Ascending aorta (tissue), 2 donors: ENCODE measurements around the gene RNF222. TPM values are rescaled to one million over a fixed set of nuclear protein-coding genes. Genes with fewer than 3 reads are reported as not detected.
"Not testable (repeated sequence)": the region's sequence is repeated elsewhere in the genome, so short reads cannot be mapped to it uniquely, and the experiment has no call there.

Experiments
- DNase-seq, 2 donors: peaks; one replicate each; pipeline ENCODE4 v3.0.0-alpha.2; 2019; ENCODE audit warnings: low spot score in 2 of 2
- H3K27ac ChIP-seq, 2 donors: fragments of 200-600 bp; sonication (generic); one replicate each; pipeline ENCODE4 v1.5.1; 2016 to 2017; ENCODE audit warnings: mild to moderate bottlenecking in 1 of 2
- H3K27me3 ChIP-seq: fragments of 200-600 bp; sonication (generic); one replicate; pipeline ENCODE4 v1.5.1; 2017
- H3K36me3 ChIP-seq, 2 donors: fragments of 200-600 bp; sonication (generic); one replicate each; pipeline ENCODE4 v1.5.1; 2016
- H3K4me1 ChIP-seq, 2 donors: fragments of 200-600 bp; sonication (generic); one replicate each; pipeline ENCODE4 v1.5.1; 2016 to 2017; ENCODE audit warnings: mild to moderate bottlenecking in 1 of 2
- H3K4me3 ChIP-seq, 2 donors: fragments of 200-600 bp; sonication (generic); one replicate each; pipeline ENCODE4 v1.5.1; 2016 to 2017; ENCODE audit warnings: mild to moderate bottlenecking in 1 of 2
- H3K9me3 ChIP-seq, 2 donors: fragments of 200-600 bp; sonication (generic); one replicate each; pipeline ENCODE4 v1.5.1; 2016
- CTCF ChIP-seq, 3 experiments: fragments of 200-600 bp in 2 of 3; fragments of 450-650 bp in 1 of 3; sonication (generic) in 2 of 3; IDR thresholded peaks; one replicate each; pipeline ENCODE4 v1.5.1; 2016 to 2019; ENCODE audit warnings: antibody characterized with exemption in 3 of 3, mild to moderate bottlenecking in 1 of 3, moderate library complexity in 1 of 3
- intact Hi-C: fragments of 100-400 bp; cut with DNase I; formaldehyde crosslinking; loops from one replicate; pipeline ENCODE4 v1.15.1; 2023
- total RNA-seq: library from RNA; depleted of rRNA; stranded (reverse); fragments of >200 nt; gene quantifications from one replicate; pipeline ENCODE4 v1.1.0, GENCODE V29; 2016

The RNF222 gene
- total RNA-seq, 1 donor from 2014 or later, result not detected

GRCh38 chr17:8354236-8354635 is 43.4 kb downstream of the RNF222 start:
- H3K4me3 ChIP-seq, result no peak overlapping the region
- intact Hi-C loops, result no loop called here
- H3K27ac ChIP-seq, result no peak overlapping the region
- no peak for TF ChIP-seq CTCF (IDR thresholded peaks at IDR 0.05)
- no peaks in the 10 kb centered on the region for H3K4me1 ChIP-seq
- H3K36me3 ChIP-seq, result no peaks in the 10 kb centered on the region
- DNase-seq, result no peak
- no peaks in the 10 kb centered on the region for H3K9me3 ChIP-seq
- no peaks in the 10 kb centered on the region for H3K27me3 ChIP-seq

GRCh38 chr17:8353736-8354135 is 43.9 kb downstream of the RNF222 start:
- TF ChIP-seq CTCF (IDR thresholded peaks at IDR 0.05), result no peak
- intact Hi-C loops, result no loop called here
- H3K4me3 ChIP-seq, result no peak overlapping the region
- H3K4me1 ChIP-seq, result no peaks in the 10 kb centered on the region
- H3K27me3 ChIP-seq, result no peaks in the 10 kb centered on the region
- H3K9me3 ChIP-seq, result no peaks in the 10 kb centered on the region
- H3K36me3 ChIP-seq, result no peaks in the 10 kb centered on the region
- no peak for DNase-seq
- no peak overlapping the region for H3K27ac ChIP-seq

- no peak overlapping the region for H3K27ac ChIP-seq
- H3K4me3 ChIP-seq, result no peak overlapping the region
- no peaks in the 10 kb centered on the region for H3K36me3 ChIP-seq
- no peaks in the 10 kb centered on the region for H3K4me1 ChIP-seq
- DNase-seq, result no peak
- no peaks in the 10 kb centered on the region for H3K9me3 ChIP-seq
- intact Hi-C loops, result no loop called here
- TF ChIP-seq CTCF (IDR thresholded peaks at IDR 0.05), result no peak
- no peaks in the 10 kb centered on the region for H3K27me3 ChIP-seq
Observed at GRCh38 chr17:8350339-8350738, 47.3 kb downstream of the RNF222 start.

- H3K9me3 ChIP-seq, H3K27ac ChIP-seq, H3K36me3 ChIP-seq, H3K4me1 ChIP-seq, H3K4me3 ChIP-seq, DNase-seq, H3K27me3 ChIP-seq, intact Hi-C loops: not testable (repeated sequence)
Observed at GRCh38 chr17:8347001-8347400, 50.6 kb downstream of the RNF222 start.

- intact Hi-C loops, result no loop called here
- DNase-seq, result no peak
- no peaks in the 10 kb centered on the region for H3K27me3 ChIP-seq
Observed at GRCh38 chr17:8345951-8346665, 51.5 kb downstream of the RNF222 start.

More at GRCh38 chr17:8345951-8346665, 51.5 kb downstream of the RNF222 start:
- Histone ChIP-seq H3K4me1 (no peaks in the 10 kb centered on the region), H3K27ac (no peak overlapping the region), H3K36me3 (no peaks in the 10 kb centered on the region), H3K9me3 (no peaks in the 10 kb centered on the region), H3K4me3 (no peak overlapping the region)
- TF ChIP-seq CTCF (IDR thresholded peaks at IDR 0.05), result no peak
